HG03354 (cell line): ENCODE measurements around the gene MTMR6.

Experiments used
- ATAC-seq: cut with Tn5 transposase; IDR thresholded peaks from one replicate; pipeline ENCODE4 v1.9.1; 2021; ENCODE audit warnings: mild to moderate bottlenecking; ENCODE audit not compliant: unreplicated experiment, poor library complexity, severe bottlenecking

The MTMR6 gene

GRCh38 chr13:25281193-25281934 is 5.9 kb downstream of the MTMR6 start:
- peak; percentile 62 for ATAC-seq

- ATAC-seq, result no peak
Observed at GRCh38 chr13:25280396-25280795, 6.9 kb downstream of the MTMR6 start.

- ATAC-seq, result no peak
Observed at GRCh38 chr13:25276748-25277147, 10.5 kb downstream of the MTMR6 start.

GRCh38 chr13:25268561-25268960 is 18.7 kb downstream of the MTMR6 start:
- ATAC-seq, result no peak

- ATAC-seq, result no peak
Observed at GRCh38 chr13:25267715-25268114, 19.6 kb downstream of the MTMR6 start.

- no peak for ATAC-seq
Observed at GRCh38 chr13:25266706-25267105, 20.6 kb downstream of the MTMR6 start.

GRCh38 chr13:25262261-25262660 is 25.0 kb downstream of the MTMR6 start:
- no peak for ATAC-seq

- no peak for ATAC-seq
Observed at GRCh38 chr13:25253702-25254101, 33.6 kb downstream of the MTMR6 start.

GRCh38 chr13:25252752-25253151 is 34.5 kb downstream of the MTMR6 start:
- ATAC-seq, result no peak

- ATAC-seq, result no peak
Observed at GRCh38 chr13:25252225-25252624, 35.1 kb downstream of the MTMR6 start.

- no peak for ATAC-seq
Observed at GRCh38 chr13:25249001-25249543, 38.2 kb downstream of the MTMR6 start.

GRCh38 chr13:25248071-25248470 is 39.2 kb downstream of the MTMR6 start:
- no peak for ATAC-seq

- no peak for ATAC-seq
Observed at GRCh38 chr13:25247360-25247759, 39.9 kb downstream of the MTMR6 start.

- ATAC-seq, result no peak
Observed at GRCh38 chr13:25244123-25244522, 43.2 kb downstream of the MTMR6 start.

- ATAC-seq, result no peak
Observed at GRCh38 chr13:25242956-25243355, 44.3 kb downstream of the MTMR6 start.

- ATAC-seq, result no peak
Observed at GRCh38 chr13:25241007-25241406, 46.3 kb downstream of the MTMR6 start.

GRCh38 chr13:25237083-25237482 is 50.2 kb downstream of the MTMR6 start:
- no peak for ATAC-seq

GRCh38 chr13:25233861-25234260 is 53.4 kb downstream of the MTMR6 start:
- ATAC-seq, result no peak

GRCh38 chr13:25232937-25233515 is 54.3 kb downstream of the MTMR6 start:
- no peak for ATAC-seq

- ATAC-seq, result no peak
Observed at GRCh38 chr13:25231517-25231916, 55.8 kb downstream of the MTMR6 start.

GRCh38 chr13:25227690-25228089 is 59.6 kb downstream of the MTMR6 start:
- no peak for ATAC-seq
